HepG2 (cell line): Measurements from ENCODE around the gene SPINDOC. TPM values are rescaled to one million over a fixed set of nuclear protein-coding genes. Genes with fewer than 3 reads are reported as not detected.

Source experiments
- ATAC-seq: fragments of 200-7000 bp; cut with Tn5 transposase; 3 replicates; pipeline ENCODE4 v1.9.1; 2020; ENCODE audit warnings: mild to moderate bottlenecking, moderate library complexity
- BruUV-seq: library from RNA; stranded (reverse); fragments of 400-500 nt; replicated peaks from 2 replicates; lab custom pipeline; 2021; lab: Mats Ljungman, UMichigan
- CTCF ChIA-PET: fragments of 300-600 bp; formaldehyde crosslinking; extraction: SDS; loops from one replicate; lab custom pipeline; 2021; ENCODE audit warnings: low total read pairs, inconsistent platforms, low intra/inter-chr PET ratio; lab: Yijun Ruan, JAX
- POLR2A ChIA-PET: fragments of 350-600 bp; sonication (Branson Sonifier 250); formaldehyde crosslinking; loops from one replicate; lab custom pipeline; 2020; ENCODE audit warnings: antibody characterized with exemption, inconsistent platforms; lab: Yijun Ruan, JAX
- DNase-seq: peaks from one replicate; pipeline ENCODE4 v3.0.0-alpha.2; 2015; ENCODE audit warnings: low spot score
- FAIRE-seq: peaks from 3 replicates; lab custom pipeline; 2011; peaks lifted over from hg19 to GRCh38; lab: Jason Lieb, UNC
- H2AFZ ChIP-seq: one replicate; pipeline ENCODE4 v1.6.1; 2011; ENCODE audit warnings: low read length, inconsistent platforms
- H3K27ac ChIP-seq: fragments of 300-600 bp; 3 replicates; pipeline ENCODE4 v1.8.0; 2011; ENCODE audit warnings: mixed run types, mild to moderate bottlenecking, mixed read lengths, low read length, inconsistent platforms; ENCODE audit not compliant: insufficient read depth; ENCODE audit errors: extremely low read length
- H3K27me3 ChIP-seq, 2 experiments: fragments of 200-600 bp in 1 of 2; 2 replicates in 1 of 2; 3 replicates in 1 of 2; pipeline versions ENCODE4 v1.6.0 to v1.8.0; 2011; ENCODE audit warnings: low read length in 2 of 2, mild to moderate bottlenecking in 2 of 2, moderate library complexity in 2 of 2, inconsistent platforms in 1 of 2; ENCODE audit not compliant: insufficient read depth in 2 of 2, control insufficient read depth in 1 of 2
- H3K36me3 ChIP-seq, 2 experiments: fragments of 200-600 bp in 1 of 2; replicated peaks in 1 of 2; 2 replicates in 1 of 2; 3 replicates in 1 of 2; pipeline versions ENCODE4 v1.5.1 to v1.8.0; 2011; ENCODE audit warnings: low read length in 2 of 2, inconsistent platforms in 1 of 2; ENCODE audit not compliant: insufficient read depth in 2 of 2, control insufficient read depth in 1 of 2
- H3K4me1 ChIP-seq: 2 replicates; pipeline ENCODE4 v1.5.1; 2012; ENCODE audit warnings: low read length, inconsistent platforms; ENCODE audit not compliant: insufficient read depth
- H3K4me2 ChIP-seq: 2 replicates; pipeline ENCODE4 v1.6.0; 2011; ENCODE audit warnings: low read depth, low read length, inconsistent platforms
- H3K4me3 ChIP-seq, 3 experiments: fragments of 200-600 bp in 1 of 3; sonication (generic), shearing (Covaris generic) in 1 of 3; replicated peaks in 1 of 3; 2 replicates each; pipeline ENCODE4 v1.5.1; 2011 to 2016; ENCODE audit warnings: low read length in 3 of 3, inconsistent platforms in 2 of 3, low read depth in 2 of 3, mild to moderate bottlenecking in 2 of 3, control low read depth in 1 of 3, mixed read lengths in 1 of 3; ENCODE audit not compliant: insufficient read depth in 1 of 3
- H3K79me2 ChIP-seq: one replicate; pipeline ENCODE4 v1.6.1; 2011; ENCODE audit warnings: low read length, inconsistent platforms; ENCODE audit not compliant: insufficient read depth
- H3K9ac ChIP-seq: 2 replicates; pipeline ENCODE4 v1.6.0; 2011; ENCODE audit warnings: mild to moderate bottlenecking, low read depth, low read length, inconsistent platforms; ENCODE audit not compliant: insufficient read depth
- H3K9me3 ChIP-seq: 2 replicates; pipeline ENCODE4 v1.5.1; 2012; ENCODE audit warnings: mild to moderate bottlenecking, low read length
- H4K20me1 ChIP-seq: 2 replicates; pipeline ENCODE4 v1.6.0; 2011; ENCODE audit warnings: inconsistent platforms, mild to moderate bottlenecking, low read length, moderate library complexity; ENCODE audit not compliant: insufficient read depth
- BHLHE40 ChIP-seq: IDR thresholded peaks from 2 replicates; pipeline ENCODE4 v1.6.1; 2011; ENCODE audit warnings: low read length, improper control_type of control experiment
- EED ChIP-seq: sonication (generic); formaldehyde crosslinking; IDR thresholded peaks from 2 replicates; pipeline ENCODE4 v1.5.0; 2020; ENCODE audit warnings: mild to moderate bottlenecking, missing genetic modification reagents
- FOSL1 ChIP-seq: sonication (generic); formaldehyde crosslinking; IDR thresholded peaks from 2 replicates; pipeline ENCODE4 v1.9.0; 2021; ENCODE audit warnings: missing genetic modification reagents, borderline replicate concordance
- FOXK2 ChIP-seq: fragments of 450-650 bp; IDR thresholded peaks from 2 replicates; pipeline ENCODE4 v1.6.1; 2016
- HOXA5 ChIP-seq: sonication (generic); formaldehyde crosslinking; IDR thresholded peaks from 2 replicates; pipeline ENCODE4 v1.4.0; 2020; ENCODE audit warnings: missing genetic modification reagents
- NCOA2 ChIP-seq: sonication (generic); formaldehyde crosslinking; IDR thresholded peaks from 2 replicates; pipeline ENCODE4 v1.8.0; 2022; ENCODE audit warnings: inconsistent platforms
- SRSF1 ChIP-seq: fragments of 200-400 bp; formaldehyde crosslinking; optimal IDR thresholded peaks from 2 replicates; pipeline ENCODE3; 2017; ENCODE audit warnings: mild to moderate bottlenecking, low read depth, low read length, moderate library complexity
- TBX3 ChIP-seq: fragments of 450-650 bp; IDR thresholded peaks from 2 replicates; pipeline ENCODE4 v1.6.1; 2017; ENCODE audit warnings: antibody characterized with exemption, mild to moderate bottlenecking, inconsistent platforms, borderline replicate concordance
- ZNF232 ChIP-seq: sonication (generic); formaldehyde crosslinking; IDR thresholded peaks from 2 replicates; pipeline ENCODE4 v1.4.0; 2020; ENCODE audit warnings: missing genetic modification reagents, borderline replicate concordance
- ZNF335 ChIP-seq: sonication (generic); formaldehyde crosslinking; IDR thresholded peaks from 2 replicates; pipeline ENCODE4 v1.4.0; 2020; ENCODE audit warnings: missing genetic modification reagents
- ZNF572 ChIP-seq: sonication (generic); formaldehyde crosslinking; IDR thresholded peaks from 2 replicates; pipeline ENCODE4 v1.5.1; 2020; ENCODE audit warnings: mild to moderate bottlenecking, missing genetic modification reagents
- ZNF615 ChIP-seq: sonication (generic); formaldehyde crosslinking; IDR thresholded peaks from 2 replicates; pipeline ENCODE4 v1.5.0; 2020; ENCODE audit warnings: mild to moderate bottlenecking, missing genetic modification reagents, borderline replicate concordance
- ZNF775 ChIP-seq: sonication (generic); formaldehyde crosslinking; IDR thresholded peaks from 2 replicates; pipeline ENCODE4 v1.4.0; 2020; ENCODE audit warnings: missing genetic modification reagents, mild to moderate bottlenecking, moderate library complexity, borderline replicate concordance
- ZNF83 ChIP-seq: sonication (generic); formaldehyde crosslinking; IDR thresholded peaks from 2 replicates; pipeline ENCODE4 v1.4.0; 2020; ENCODE audit warnings: missing genetic modification reagents, mild to moderate bottlenecking, borderline replicate concordance
- ZNF841 ChIP-seq: sonication (generic); formaldehyde crosslinking; IDR thresholded peaks from 2 replicates; pipeline ENCODE4 v1.8.1; 2023; ENCODE audit warnings: missing genetic modification reagents, borderline replicate concordance
- WGBS: methylation state at CpG from one replicate; pipeline ENCODE4 v1.1.6; 2017; ENCODE audit warnings: low lambda C conversion rate; 5-methylcytosine and 5-hydroxymethylcytosine counted together
- in situ Hi-C: cut with HindIII; loops from 2 replicates; pipeline ENCODE4 v1.10.0; 2017; ENCODE audit warnings: low pct_unique_long_range_greater_than_20kb; ENCODE audit not compliant: extremely low pct_ligation_motif_present
- intact Hi-C: fragments of 100-400 bp; cut with micrococcal nuclease; formaldehyde crosslinking; loops from one replicate; pipeline ENCODE4 v1.10.0; 2022; ENCODE audit not compliant: unreplicated experiment
- polyA plus RNA-seq, 8 experiments: library from polyadenylated mRNA; depleted of rRNA in 3 of 8; stranded (reverse) in 7 of 8; unstranded in 1 of 8; fragments of >200 nt; fragmentation: Illumina TruSeq in 4 of 8; extraction: Trizol in 4 of 8; gene quantifications; 2 replicates each; pipeline versions ENCODE4 v1.2.1 to v1.2.3, GENCODE V29; 2011 to 2016; ENCODE audit warnings: low read depth in 4 of 8, missing spikeins in 1 of 8, mixed read lengths in 1 of 8; ENCODE audit not compliant: insufficient read depth in 1 of 8
- total RNA-seq, 5 experiments: library from RNA; depleted of rRNA; stranded (reverse); fragments of >200 nt; fragmentation: Illumina TruSeq; extraction: Trizol; gene quantifications; 2 replicates each; pipeline ENCODE4 v1.2.3, GENCODE V29; 2016; ENCODE audit warnings: low read depth in 1 of 5
- TF ChIP-seq, protein P1 (sequence below): sonication (generic); formaldehyde crosslinking; IDR thresholded peaks from 2 replicates; pipeline ENCODE4 v1.8.0; 2023; ENCODE audit warnings: mild to moderate bottlenecking, missing genetic modification reagents
- TF ChIP-seq, protein P2 (sequence below): IDR thresholded peaks from 2 replicates; pipeline ENCODE4 v1.4.0; 2020; ENCODE audit warnings: mild to moderate bottlenecking, missing genetic modification reagents
- TF ChIP-seq, protein P3 (sequence below): sonication (generic); formaldehyde crosslinking; IDR thresholded peaks from 2 replicates; pipeline ENCODE4 v1.4.0; 2020; ENCODE audit warnings: missing genetic modification reagents, borderline replicate concordance

The SPINDOC gene
- total and polyA plus RNA-seq, 2 of the 13 experiments (the other 11 are each of a cell fraction or from before 2014, with no cell fraction given), result 21.4 to 29.9 TPM

DNA sequence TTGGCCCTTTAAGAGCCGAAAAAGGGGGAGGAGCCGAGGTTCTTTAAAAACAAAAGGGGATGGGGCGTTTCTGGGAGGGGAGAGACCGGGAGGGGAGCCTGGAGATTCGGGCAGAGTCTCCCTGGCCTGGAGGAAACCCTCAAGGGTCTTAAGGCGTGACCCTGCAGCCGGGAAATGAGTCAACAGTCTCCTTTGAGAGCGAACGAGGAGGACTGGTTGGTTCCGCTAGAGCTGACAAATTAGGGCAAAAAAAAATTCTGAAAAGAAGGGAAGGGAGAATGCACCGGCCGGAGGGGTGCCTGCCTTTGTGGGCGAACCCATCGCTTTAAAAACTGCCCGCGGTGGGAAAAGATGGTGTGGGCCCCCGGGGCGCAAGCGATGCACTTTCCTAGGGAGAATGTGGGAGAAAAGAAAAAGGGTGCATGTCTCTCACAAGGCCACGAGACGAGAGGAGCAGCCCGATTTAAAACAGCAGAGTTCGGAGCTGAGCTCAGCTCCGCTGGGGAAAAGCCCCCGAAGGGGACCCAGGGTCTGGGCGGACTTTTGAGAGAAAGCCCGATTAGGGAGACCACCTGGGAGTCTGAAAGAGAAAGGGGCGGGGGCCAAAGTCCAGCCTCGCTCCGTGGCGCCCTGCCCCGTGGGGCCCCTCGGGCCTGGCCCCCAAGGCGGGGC is 45.6 kb upstream of the SPINDOC start:
- Histone ChIP-seq H3K9ac (peak overlapping the region; percentile 80), H2AFZ (no peak overlapping the region), H3K4me2 (peak overlapping the region; percentile 76), H3K9me3 (no peaks in the 10 kb centered on the region), H3K27me3 (peaks cover 0 to 4% of the 10 kb centered on the region in 2 experiments; a peak in 1 of 5 replicates), H3K4me1 (peaks cover 43% of the 10 kb centered on the region), H3K79me2 (peaks cover 7% of the 10 kb centered on the region), H3K27ac (peak overlapping the region; percentile 86), H4K20me1 (no peaks in the 10 kb centered on the region; the same call in 1 of the 2 replicates), H3K36me3 (peaks cover 0 to 2% of the 10 kb centered on the region in 2 experiments; a peak in 1 of 5 replicates), H3K4me3 (peak overlapping the region; percentile 65 to 98 (median 85))
- intact Hi-C loops, result loop anchor here (2.0 to 10.0 kb wide), 5 partner anchors 45 to 180 kb away; partner anchors contain the start of gene SPINDOC
- POLR2A ChIA-PET, result interaction anchor here (0.6 to 4.3 kb wide), 13 partner anchors 11 to 886 kb away, joined by 3 to 22 read pairs (median 8); partner anchors contain the start of genes MARK2, RTN3 and SLC3A2
- CTCF ChIA-PET, result interaction anchor here (1.1 kb wide), 1 partner anchor 178 kb away, joined by 3 read pairs; no protein-coding TSS in a partner anchor
- DNase-seq (peak; percentile 49), ATAC-seq (no peak), FAIRE-seq (no peak)
- TSS peak; percentile 97 for BruUV-seq
- WGBS, result 2% methylated on average over 27 of the region's 34 CpGs
- in situ Hi-C loops, result loop anchor here (10.0 kb wide), 1 partner anchor 147 kb away; the partner anchor contains the start of gene RCOR2
- TF ChIP-seq HOXA5 (peak; percentile 75; the same call in 1 of the 2 replicates), FOSL1 (no peak), TBX3 (no peak), NCOA2 (no peak), ZNF615 (CRISPR knock-in tag) (no peak), EED (no peak), ZNF841 (CRISPR knock-in tag) (no peak), ZNF83 (CRISPR knock-in tag) (no peak), BHLHE40 (no peak), ZNF232 (CRISPR knock-in tag) (0 out of 2 replicates have a peak, but pooled peaks have one; percentile 57), ZNF572 (CRISPR knock-in tag) (no peak), ZNF775 (no peak), FOXK2 (no peak), ZNF335 (CRISPR knock-in tag) (no peak), SRSF1 (peak; percentile 74)
- TF ChIP-seq, protein P1, sequence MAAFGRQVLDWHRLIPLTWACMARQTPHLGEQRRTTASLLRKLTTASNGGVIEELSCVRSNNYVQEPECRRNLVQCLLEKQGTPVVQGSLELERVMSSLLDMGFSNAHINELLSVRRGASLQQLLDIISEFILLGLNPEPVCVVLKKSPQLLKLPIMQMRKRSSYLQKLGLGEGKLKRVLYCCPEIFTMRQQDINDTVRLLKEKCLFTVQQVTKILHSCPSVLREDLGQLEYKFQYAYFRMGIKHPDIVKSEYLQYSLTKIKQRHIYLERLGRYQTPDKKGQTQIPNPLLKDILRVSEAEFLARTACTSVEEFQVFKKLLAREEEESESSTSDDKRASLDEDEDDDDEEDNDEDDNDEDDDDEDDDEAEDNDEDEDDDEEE, result no peak
- TF ChIP-seq, protein P2, sequence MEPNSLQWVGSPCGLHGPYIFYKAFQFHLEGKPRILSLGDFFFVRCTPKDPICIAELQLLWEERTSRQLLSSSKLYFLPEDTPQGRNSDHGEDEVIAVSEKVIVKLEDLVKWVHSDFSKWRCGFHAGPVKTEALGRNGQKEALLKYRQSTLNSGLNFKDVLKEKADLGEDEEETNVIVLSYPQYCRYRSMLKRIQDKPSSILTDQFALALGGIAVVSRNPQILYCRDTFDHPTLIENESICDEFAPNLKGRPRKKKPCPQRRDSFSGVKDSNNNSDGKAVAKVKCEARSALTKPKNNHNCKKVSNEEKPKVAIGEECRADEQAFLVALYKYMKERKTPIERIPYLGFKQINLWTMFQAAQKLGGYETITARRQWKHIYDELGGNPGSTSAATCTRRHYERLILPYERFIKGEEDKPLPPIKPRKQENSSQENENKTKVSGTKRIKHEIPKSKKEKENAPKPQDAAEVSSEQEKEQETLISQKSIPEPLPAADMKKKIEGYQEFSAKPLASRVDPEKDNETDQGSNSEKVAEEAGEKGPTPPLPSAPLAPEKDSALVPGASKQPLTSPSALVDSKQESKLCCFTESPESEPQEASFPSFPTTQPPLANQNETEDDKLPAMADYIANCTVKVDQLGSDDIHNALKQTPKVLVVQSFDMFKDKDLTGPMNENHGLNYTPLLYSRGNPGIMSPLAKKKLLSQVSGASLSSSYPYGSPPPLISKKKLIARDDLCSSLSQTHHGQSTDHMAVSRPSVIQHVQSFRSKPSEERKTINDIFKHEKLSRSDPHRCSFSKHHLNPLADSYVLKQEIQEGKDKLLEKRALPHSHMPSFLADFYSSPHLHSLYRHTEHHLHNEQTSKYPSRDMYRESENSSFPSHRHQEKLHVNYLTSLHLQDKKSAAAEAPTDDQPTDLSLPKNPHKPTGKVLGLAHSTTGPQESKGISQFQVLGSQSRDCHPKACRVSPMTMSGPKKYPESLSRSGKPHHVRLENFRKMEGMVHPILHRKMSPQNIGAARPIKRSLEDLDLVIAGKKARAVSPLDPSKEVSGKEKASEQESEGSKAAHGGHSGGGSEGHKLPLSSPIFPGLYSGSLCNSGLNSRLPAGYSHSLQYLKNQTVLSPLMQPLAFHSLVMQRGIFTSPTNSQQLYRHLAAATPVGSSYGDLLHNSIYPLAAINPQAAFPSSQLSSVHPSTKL (CRISPR knock-in tag), result 0 out of 2 replicates have a peak, but pooled peaks have one; percentile 6
- TF ChIP-seq, protein P3, sequence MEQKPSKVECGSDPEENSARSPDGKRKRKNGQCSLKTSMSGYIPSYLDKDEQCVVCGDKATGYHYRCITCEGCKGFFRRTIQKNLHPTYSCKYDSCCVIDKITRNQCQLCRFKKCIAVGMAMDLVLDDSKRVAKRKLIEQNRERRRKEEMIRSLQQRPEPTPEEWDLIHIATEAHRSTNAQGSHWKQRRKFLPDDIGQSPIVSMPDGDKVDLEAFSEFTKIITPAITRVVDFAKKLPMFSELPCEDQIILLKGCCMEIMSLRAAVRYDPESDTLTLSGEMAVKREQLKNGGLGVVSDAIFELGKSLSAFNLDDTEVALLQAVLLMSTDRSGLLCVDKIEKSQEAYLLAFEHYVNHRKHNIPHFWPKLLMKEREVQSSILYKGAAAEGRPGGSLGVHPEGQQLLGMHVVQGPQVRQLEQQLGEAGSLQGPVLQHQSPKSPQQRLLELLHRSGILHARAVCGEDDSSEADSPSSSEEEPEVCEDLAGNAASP, result no peak
